PC-3 (cell line): Measurements from ENCODE around the gene TREML4. TPM values are rescaled to one million over a fixed set of nuclear protein-coding genes. Genes with fewer than 3 reads are reported as not detected.

Source experiments
- ATAC-seq: fragments of 200-7000 bp; cut with Tn5 transposase; 2 replicates; pipeline ENCODE4 v1.9.1; 2020; ENCODE audit warnings: mild to moderate bottlenecking, moderate library complexity
- BruUV-seq: library from RNA; stranded (reverse); fragments of 400-500 nt; replicated peaks from 2 replicates; lab custom pipeline; 2021; lab: Mats Ljungman, UMichigan
- CTCF ChIA-PET: fragments of 300-600 bp; sonication (Branson Sonifier 250); formaldehyde crosslinking; loops from one replicate; lab custom pipeline; 2022; ENCODE audit warnings: antibody characterized with exemption; lab: Charles Lee
- POLR2A ChIA-PET: fragments of 300-600 bp; sonication (Branson Sonifier 250); formaldehyde crosslinking; loops from one replicate; lab custom pipeline; 2022; ENCODE audit warnings: antibody characterized with exemption; ENCODE audit not compliant: unreplicated experiment; lab: Charles Lee
- DNase-seq: peaks from one replicate; pipeline ENCODE4 v3.0.0-alpha.2; 2015
- H2AFZ ChIP-seq: fragments of 300-600 bp; sonication (generic); 2 replicates; pipeline ENCODE4 v1.6.0; 2016; ENCODE audit warnings: antibody characterized with exemption, low read length
- H3F3A ChIP-seq: fragments of 300-600 bp; sonication (generic); one replicate; pipeline ENCODE4 v1.6.0; 2017; ENCODE audit warnings: antibody characterized with exemption, low read length, control low read depth, mild to moderate bottlenecking; ENCODE audit not compliant: unreplicated experiment
- H3K27ac ChIP-seq: fragments of 300-600 bp; sonication (generic); 2 replicates; pipeline ENCODE4 v1.5.1; 2016; ENCODE audit warnings: mild to moderate bottlenecking, low read length
- H3K27me3 ChIP-seq: fragments of 300-600 bp; sonication (generic); 2 replicates; pipeline ENCODE4 v1.6.1; 2016; ENCODE audit warnings: low read length, mixed read lengths
- H3K36me3 ChIP-seq: fragments of 300-600 bp; sonication (generic); 2 replicates; pipeline ENCODE4 v1.6.1; 2016; ENCODE audit warnings: low read depth, mixed run types, low read length, mixed read lengths
- H3K4me1 ChIP-seq: fragments of 300-600 bp; sonication (generic); 2 replicates; pipeline ENCODE4 v1.5.1; 2016; ENCODE audit warnings: low read length; ENCODE audit not compliant: insufficient read depth
- H3K4me2 ChIP-seq: fragments of 300-600 bp; sonication (generic); 2 replicates; pipeline ENCODE4 v1.6.0; 2016; ENCODE audit warnings: low read length
- H3K4me3 ChIP-seq: fragments of 300-600 bp; sonication (generic); 2 replicates; pipeline ENCODE4 v1.5.1; 2016; ENCODE audit warnings: mild to moderate bottlenecking, low read length, mixed read lengths
- H3K79me2 ChIP-seq: fragments of 300-600 bp; sonication (generic); 2 replicates; pipeline ENCODE4 v1.6.1; 2017; ENCODE audit warnings: low read length, mixed read lengths
- H3K9ac ChIP-seq: fragments of 300-600 bp; sonication (generic); 2 replicates; pipeline ENCODE4 v1.6.0; 2016; ENCODE audit warnings: mild to moderate bottlenecking, low read length
- H3K9me2 ChIP-seq: fragments of 300-600 bp; sonication (generic); replicated peaks from 2 replicates; pipeline ENCODE4 v1.6.1; 2016; ENCODE audit warnings: mixed run types, low read length, mixed read lengths
- H3K9me3 ChIP-seq: fragments of 300-600 bp; sonication (generic); 2 replicates; pipeline ENCODE4 v1.6.1; 2016; ENCODE audit warnings: low read length, mixed read lengths
- H4K20me1 ChIP-seq: fragments of 300-600 bp; sonication (generic); 2 replicates; pipeline ENCODE4 v1.6.1; 2016; ENCODE audit warnings: low read length, mixed read lengths
- EZH2 ChIP-seq: fragments of 300-600 bp; sonication (generic); IDR thresholded peaks from one replicate; pipeline ENCODE4 v1.6.1; 2017; ENCODE audit warnings: antibody characterized with exemption, mild to moderate bottlenecking, low read length; ENCODE audit not compliant: unreplicated experiment
- EZH2phosphoT487 ChIP-seq: fragments of 300-600 bp; sonication (generic); IDR thresholded peaks from 2 replicates; pipeline ENCODE4 v1.6.1; 2018; ENCODE audit warnings: mild to moderate bottlenecking, antibody characterized with exemption, low read length, borderline replicate concordance
- intact Hi-C: fragments of 100-400 bp; cut with micrococcal nuclease; formaldehyde crosslinking; loops from 2 replicates; pipeline ENCODE4 v1.9.0; 2023
- total RNA-seq: library from RNA; depleted of rRNA; stranded (reverse); fragments of >200 nt; gene quantifications from 2 replicates; pipeline ENCODE4 v1.2.3, GENCODE V29; 2014
- TF ChIP-seq, protein P1 (sequence below): fragments of 300-600 bp; sonication (generic); conservative IDR thresholded peaks from 2 replicates; pipeline ENCODE4 v1.5.1; 2017; ENCODE audit warnings: antibody characterized with exemption, low read depth, mild to moderate bottlenecking, low read length

TREML4 gene
- total RNA-seq, 1 experiment from 2014 or later = not detected

GRCh38 chr6:41200901-41201763, 27.0 kb upstream of the TREML4 start, which contains the start of gene TREML2:
TREML2 (minus strand) TSS chr6:41201149; CDS start chr6:41201008, 141 bp downstream.
- H3K9me3 ChIP-seq = no peaks in the 10 kb centered on the region
- H3F3A ChIP-seq = no peaks in the 10 kb centered on the region
- ChIA-PET CTCF (no interaction called here), POLR2A (no interaction called here)
- peaks cover 63% of the 10 kb centered on the region for H3K27me3 ChIP-seq
- no peaks in the 10 kb centered on the region for H3K9me2 ChIP-seq
- DNase-seq (no peak), ATAC-seq (no peak)
- H3K79me2 ChIP-seq = no peaks in the 10 kb centered on the region
- no peaks in the 10 kb centered on the region for H3K36me3 ChIP-seq
- no peak within 1 kb of the TSS for H3K27ac ChIP-seq
- no peaks in the 10 kb centered on the region for H4K20me1 ChIP-seq
- no TSS peak for BruUV-seq
- H2AFZ ChIP-seq = no peak within 1 kb of the TSS
- no peak within 1 kb of the TSS for H3K4me3 ChIP-seq
- no peak within 1 kb of the TSS for H3K9ac ChIP-seq
- H3K4me1 ChIP-seq = no peaks in the 10 kb centered on the region
- TF ChIP-seq, protein P1, sequence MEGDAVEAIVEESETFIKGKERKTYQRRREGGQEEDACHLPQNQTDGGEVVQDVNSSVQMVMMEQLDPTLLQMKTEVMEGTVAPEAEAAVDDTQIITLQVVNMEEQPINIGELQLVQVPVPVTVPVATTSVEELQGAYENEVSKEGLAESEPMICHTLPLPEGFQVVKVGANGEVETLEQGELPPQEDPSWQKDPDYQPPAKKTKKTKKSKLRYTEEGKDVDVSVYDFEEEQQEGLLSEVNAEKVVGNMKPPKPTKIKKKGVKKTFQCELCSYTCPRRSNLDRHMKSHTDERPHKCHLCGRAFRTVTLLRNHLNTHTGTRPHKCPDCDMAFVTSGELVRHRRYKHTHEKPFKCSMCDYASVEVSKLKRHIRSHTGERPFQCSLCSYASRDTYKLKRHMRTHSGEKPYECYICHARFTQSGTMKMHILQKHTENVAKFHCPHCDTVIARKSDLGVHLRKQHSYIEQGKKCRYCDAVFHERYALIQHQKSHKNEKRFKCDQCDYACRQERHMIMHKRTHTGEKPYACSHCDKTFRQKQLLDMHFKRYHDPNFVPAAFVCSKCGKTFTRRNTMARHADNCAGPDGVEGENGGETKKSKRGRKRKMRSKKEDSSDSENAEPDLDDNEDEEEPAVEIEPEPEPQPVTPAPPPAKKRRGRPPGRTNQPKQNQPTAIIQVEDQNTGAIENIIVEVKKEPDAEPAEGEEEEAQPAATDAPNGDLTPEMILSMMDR = no peak
- no peak for TF ChIP-seq EZH2
- TF ChIP-seq EZH2phosphoT487 = no peak
- intact Hi-C loops = no loop called here
- no peak within 1 kb of the TSS for H3K4me2 ChIP-seq

- intact Hi-C loops = no loop called here
- CTCF ChIA-PET = no interaction called here
Measured at GRCh38 chr6:41201764-41202173, 26.4 kb upstream of the TREML4 start.

More at GRCh38 chr6:41201764-41202173, 26.4 kb upstream of the TREML4 start:
- Histone ChIP-seq H3K27ac (no peak overlapping the region), H3K9ac (no peak overlapping the region), H3K4me2 (no peak overlapping the region), H3K36me3 (no peaks in the 10 kb centered on the region), H3K79me2 (no peaks in the 10 kb centered on the region), H3K9me2 (no peaks in the 10 kb centered on the region), H2AFZ (no peak overlapping the region), H3K27me3 (peaks cover 61% of the 10 kb centered on the region), H3K4me3 (no peak overlapping the region), H3K9me3 (no peaks in the 10 kb centered on the region), H3F3A (no peaks in the 10 kb centered on the region), H3K4me1 (no peaks in the 10 kb centered on the region), H4K20me1 (no peaks in the 10 kb centered on the region)
- DNase-seq (no peak), ATAC-seq (no peak)
- BruUV-seq = no TSS peak
- TF ChIP-seq EZH2phosphoT487 = no peak
- TF ChIP-seq, protein P1 = no peak
- POLR2A ChIA-PET = no interaction called here
